GM23248 (cell line): Measurements from ENCODE around the gene IKZF2. TPM values are rescaled to one million over a fixed set of nuclear protein-coding genes. Genes with fewer than 3 reads are reported as not detected.
A peak's percentile ranks its signal among the peaks of the same experiment; 100 is the strongest.

ENCODE experiments used
- DNase-seq: peaks from one replicate; pipeline ENCODE4 v3.0.0-alpha.2; 2015
- H2AFZ ChIP-seq: fragments of 200-600 bp; sonication (generic); 2 replicates; pipeline ENCODE4 v1.6.1; 2016; ENCODE audit warnings: antibody characterized with exemption
- H3F3A ChIP-seq: fragments of 200-600 bp; sonication (generic); 2 replicates; pipeline ENCODE4 v1.6.1; 2016; ENCODE audit warnings: mild to moderate bottlenecking, antibody characterized with exemption, mixed run types; ENCODE audit not compliant: insufficient read depth
- H3K27ac ChIP-seq: fragments of 200-600 bp; sonication (generic); 2 replicates; pipeline ENCODE4 v1.5.1; 2016; ENCODE audit warnings: mild to moderate bottlenecking
- H3K27me3 ChIP-seq: fragments of 200-600 bp; sonication (generic); replicated peaks from 2 replicates; pipeline ENCODE4 v1.6.1; 2016; ENCODE audit warnings: mild to moderate bottlenecking; ENCODE audit not compliant: insufficient read depth
- H3K36me3 ChIP-seq: fragments of 200-600 bp; sonication (generic); 2 replicates; pipeline ENCODE4 v1.6.1; 2016; ENCODE audit warnings: low read depth, mild to moderate bottlenecking
- H3K4me1 ChIP-seq: fragments of 200-600 bp; sonication (generic); 2 replicates; pipeline ENCODE4 v1.6.1; 2016; ENCODE audit warnings: mild to moderate bottlenecking; ENCODE audit not compliant: insufficient read depth
- H3K4me2 ChIP-seq: fragments of 200-600 bp; sonication (generic); one replicate; pipeline ENCODE4 v1.6.1; 2016; ENCODE audit warnings: mild to moderate bottlenecking; ENCODE audit not compliant: unreplicated experiment
- H3K4me3 ChIP-seq: fragments of 200-600 bp; sonication (generic); 2 replicates; pipeline ENCODE4 v1.5.1; 2016; ENCODE audit warnings: mild to moderate bottlenecking
- H3K79me2 ChIP-seq: fragments of 200-600 bp; sonication (generic); 2 replicates; pipeline ENCODE4 v1.6.1; 2016; ENCODE audit warnings: mild to moderate bottlenecking; ENCODE audit not compliant: insufficient read depth
- H3K9ac ChIP-seq: fragments of 200-600 bp; sonication (generic); 2 replicates; pipeline ENCODE4 v1.6.1; 2016; ENCODE audit warnings: mild to moderate bottlenecking
- H3K9me2 ChIP-seq: fragments of 200-600 bp; sonication (generic); 2 replicates; pipeline ENCODE4 v1.6.1; 2016; ENCODE audit warnings: mixed run types, mild to moderate bottlenecking, moderate library complexity; ENCODE audit not compliant: insufficient read depth
- H3K9me3 ChIP-seq: fragments of 200-600 bp; sonication (generic); one replicate; pipeline ENCODE4 v1.6.1; 2017; ENCODE audit warnings: low read depth
- H4K20me1 ChIP-seq: fragments of 200-600 bp; sonication (generic); 2 replicates; pipeline ENCODE4 v1.6.0; 2016; ENCODE audit not compliant: insufficient read depth
- EZH2 ChIP-seq: fragments of 200-600 bp; sonication (generic); IDR thresholded peaks from 2 replicates; pipeline ENCODE4 v1.6.1; 2018; ENCODE audit warnings: antibody characterized with exemption, mild to moderate bottlenecking; ENCODE audit not compliant: insufficient read depth, poor library complexity, severe bottlenecking
- EZH2phosphoT487 ChIP-seq: fragments of 200-600 bp; sonication (generic); IDR thresholded peaks from 2 replicates; pipeline ENCODE4 v1.6.1; 2018; ENCODE audit warnings: antibody characterized with exemption, moderate library complexity, mild to moderate bottlenecking, low read depth; ENCODE audit not compliant: insufficient read depth
- WGBS, 2 experiments: methylation state at CpG; one replicate each; pipeline ENCODE4 v1.1.6; 2015 to 2017; ENCODE audit warnings: low lambda C conversion rate in 2 of 2, low coverage in 1 of 2; ENCODE audit errors: missing lambda C conversion rate in 2 of 2; 5-methylcytosine and 5-hydroxymethylcytosine counted together
- in situ Hi-C: fragments of 300-500 bp; cut with MboI; formaldehyde crosslinking; loops from 2 replicates; pipeline ENCODE4 v1.15.0; 2020
- polyA plus RNA-seq: library from polyadenylated mRNA; unstranded; fragments of >200 nt; fragmentation: Nextera tagmentation; extraction: Ambion mirVana; gene quantifications from 2 replicates; pipeline ENCODE4 v1.2.1, GENCODE V29; 2016
- total RNA-seq: library from RNA; depleted of rRNA; stranded (reverse); fragments of >200 nt; shearing (Covaris generic); gene quantifications from 2 replicates; pipeline ENCODE4 v1.2.3, GENCODE V29; 2014

The IKZF2 gene
- total and polyA plus RNA-seq, 2 experiments from 2014 or later = 3.4 to 13.5 TPM

GRCh38 chr2:213079756-213080155 lies 71.7 kb downstream of the IKZF2 start:
- Histone ChIP-seq H3K4me1 (no peaks in the 10 kb centered on the region), H3F3A (no peaks in the 10 kb centered on the region), H3K9ac (no peak overlapping the region), H3K27ac (no peak overlapping the region), H3K79me2 (peaks cover 82% of the 10 kb centered on the region), H4K20me1 (no peaks in the 10 kb centered on the region), H3K36me3 (no peaks in the 10 kb centered on the region), H3K27me3 (no peaks in the 10 kb centered on the region), H3K9me2 (no peaks in the 10 kb centered on the region; the same call in 1 of the 2 replicates), H2AFZ (no peak overlapping the region), H3K4me2 (no peak overlapping the region), H3K9me3 (no peaks in the 10 kb centered on the region), H3K4me3 (no peak overlapping the region)
- in situ Hi-C loops = no loop called here
- no peak for DNase-seq
- TF ChIP-seq EZH2 (no peak), EZH2phosphoT487 (no peak)

- in situ Hi-C loops = no loop called here
- H3K4me3 ChIP-seq = no peak overlapping the region
- no peak for DNase-seq
- H3F3A ChIP-seq = no peaks in the 10 kb centered on the region
- TF ChIP-seq EZH2phosphoT487 (no peak), EZH2 (no peak)
- no peak overlapping the region for H3K9ac ChIP-seq
- H3K36me3 ChIP-seq = no peaks in the 10 kb centered on the region
- peaks cover 82% of the 10 kb centered on the region for H3K79me2 ChIP-seq
- WGBS, 2 experiments = 48 to 59% methylated on average over 1 of the region's 1 CpG
- H3K4me2 ChIP-seq = no peak overlapping the region
- H3K27ac ChIP-seq = no peak overlapping the region
- H3K9me3 ChIP-seq = no peaks in the 10 kb centered on the region
- no peak overlapping the region for H2AFZ ChIP-seq
- H4K20me1 ChIP-seq = no peaks in the 10 kb centered on the region
- no peaks in the 10 kb centered on the region for H3K4me1 ChIP-seq
- H3K27me3 ChIP-seq = no peaks in the 10 kb centered on the region
- H3K9me2 ChIP-seq = no peaks in the 10 kb centered on the region; the same call in 1 of the 2 replicates
Observed at GRCh38 chr2:213078686-213079085, 72.7 kb downstream of the IKZF2 start.

GRCh38 chr2:213069531-213069930 lies 81.9 kb downstream of the IKZF2 start:
- WGBS, 2 experiments = 97 to 100% methylated on average over 1 of the region's 1 CpG
- Histone ChIP-seq H3K9ac (no peak overlapping the region), H3K9me2 (no peaks in the 10 kb centered on the region), H3K27me3 (no peaks in the 10 kb centered on the region), H3K4me1 (peaks cover 44% of the 10 kb centered on the region), H4K20me1 (no peaks in the 10 kb centered on the region), H3K4me2 (peak overlapping the region; percentile 3), H3F3A (peaks cover 27% of the 10 kb centered on the region), H2AFZ (no peak overlapping the region), H3K9me3 (no peaks in the 10 kb centered on the region), H3K36me3 (no peaks in the 10 kb centered on the region), H3K79me2 (peaks cover 95% of the 10 kb centered on the region), H3K27ac (no peak overlapping the region), H3K4me3 (no peak overlapping the region)
- TF ChIP-seq EZH2 (no peak), EZH2phosphoT487 (no peak)
- in situ Hi-C loops = no loop called here
- peak; percentile 45 for DNase-seq

GRCh38 chr2:213068676-213069359 lies 82.6 kb downstream of the IKZF2 start:
- H3K4me3 ChIP-seq = no peak overlapping the region
- TF ChIP-seq EZH2 (no peak), EZH2phosphoT487 (no peak)
- in situ Hi-C loops = no loop called here
- no peaks in the 10 kb centered on the region for H4K20me1 ChIP-seq
- H3K27me3 ChIP-seq = no peaks in the 10 kb centered on the region
- no peak for DNase-seq
- H3K27ac ChIP-seq = no peak overlapping the region
- H3K9me3 ChIP-seq = no peaks in the 10 kb centered on the region
- peaks cover 44% of the 10 kb centered on the region for H3K4me1 ChIP-seq
- peaks cover 27% of the 10 kb centered on the region for H3F3A ChIP-seq
- no peaks in the 10 kb centered on the region for H3K9me2 ChIP-seq
- 35 to 53% methylated on average over 2 of the region's 2 CpGs for WGBS, 2 experiments
- H3K79me2 ChIP-seq = peaks cover 95% of the 10 kb centered on the region
- no peak overlapping the region for H3K9ac ChIP-seq
- H2AFZ ChIP-seq = no peak overlapping the region
- no peaks in the 10 kb centered on the region for H3K36me3 ChIP-seq
- H3K4me2 ChIP-seq = peak overlapping the region; percentile 40
